ENCODE measurements around the gene BCAS4. TPM values are rescaled to one million over a fixed set of nuclear protein-coding genes. Genes with fewer than 3 reads are reported as not detected.

BCAS4 gene
- total RNA-seq, 3 donors from 2014 or later (not counting 1 experiment from before 2014, with no cell fraction given) = 7.7 to 13.5 (median 10.5) TPM

DNA sequence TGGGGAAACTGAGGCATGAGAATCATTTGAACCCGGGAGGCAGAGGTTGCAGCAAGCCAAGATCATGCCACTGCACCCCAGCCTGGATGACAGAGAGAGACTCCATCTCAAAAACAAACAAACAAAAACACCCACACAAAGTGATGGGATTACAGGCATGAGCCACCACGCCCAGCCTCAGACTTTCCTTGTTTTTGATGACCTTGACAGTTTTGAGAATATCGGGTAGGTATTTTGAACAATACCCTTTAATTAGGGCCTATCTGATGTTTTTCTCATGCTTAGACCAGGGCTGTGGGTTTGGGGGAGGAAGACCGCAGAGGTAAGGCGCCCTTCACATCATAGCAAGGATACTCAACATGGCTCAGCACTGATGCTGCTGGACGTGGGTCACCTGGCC lies 72.9 kb downstream of the BCAS4 start:
- intact Hi-C loops (cut with micrococcal nuclease) = no loop called here
- no peaks in the 10 kb centered on the region for H3K36me3 Mint-ChIP-seq

GRCh38 chr20:50868509-50869495 lies 73.9 kb downstream of the BCAS4 start:
- intact Hi-C loops (cut with micrococcal nuclease) = no loop called here
- no peaks in the 10 kb centered on the region for H3K36me3 ChIP-seq (ENCODE audit: control insufficient read depth, insufficient read depth, low read length)
- no peak overlapping the region for H3K27ac Mint-ChIP-seq
- H3K4me1 ChIP-seq (ENCODE audit: control insufficient read depth, insufficient read depth, low read length) = no peaks in the 10 kb centered on the region
- no peaks in the 10 kb centered on the region for H3K27me3 Mint-ChIP-seq (ENCODE audit: low read depth in 2 of 2)
- H3K27ac ChIP-seq (ENCODE audit: low read length) = no peak overlapping the region
- no peak overlapping the region for H3K4me3 Mint-ChIP-seq
- no peak overlapping the region for H3K4me3 ChIP-seq (ENCODE audit: low read length)
- DNase-seq (no peak), ATAC-seq (no peak)
- H3K4me1 Mint-ChIP-seq = peaks cover 0 to 5% of the 10 kb centered on the region in 2 donors
- no peaks in the 10 kb centered on the region for H3K27me3 ChIP-seq (ENCODE audit: control insufficient read depth, insufficient read depth, low read length)
- H3K9me3 Mint-ChIP-seq = no peaks in the 10 kb centered on the region
- H3K36me3 Mint-ChIP-seq = no peaks in the 10 kb centered on the region
- WGBS (ENCODE audit: insufficient coverage) = 93% methylated on average over 11 of the region's 11 CpGs
- H3K9me3 ChIP-seq (ENCODE audit: control insufficient read depth, insufficient read depth, low read length) = no peaks in the 10 kb centered on the region
- TF ChIP-seq, protein P1, sequence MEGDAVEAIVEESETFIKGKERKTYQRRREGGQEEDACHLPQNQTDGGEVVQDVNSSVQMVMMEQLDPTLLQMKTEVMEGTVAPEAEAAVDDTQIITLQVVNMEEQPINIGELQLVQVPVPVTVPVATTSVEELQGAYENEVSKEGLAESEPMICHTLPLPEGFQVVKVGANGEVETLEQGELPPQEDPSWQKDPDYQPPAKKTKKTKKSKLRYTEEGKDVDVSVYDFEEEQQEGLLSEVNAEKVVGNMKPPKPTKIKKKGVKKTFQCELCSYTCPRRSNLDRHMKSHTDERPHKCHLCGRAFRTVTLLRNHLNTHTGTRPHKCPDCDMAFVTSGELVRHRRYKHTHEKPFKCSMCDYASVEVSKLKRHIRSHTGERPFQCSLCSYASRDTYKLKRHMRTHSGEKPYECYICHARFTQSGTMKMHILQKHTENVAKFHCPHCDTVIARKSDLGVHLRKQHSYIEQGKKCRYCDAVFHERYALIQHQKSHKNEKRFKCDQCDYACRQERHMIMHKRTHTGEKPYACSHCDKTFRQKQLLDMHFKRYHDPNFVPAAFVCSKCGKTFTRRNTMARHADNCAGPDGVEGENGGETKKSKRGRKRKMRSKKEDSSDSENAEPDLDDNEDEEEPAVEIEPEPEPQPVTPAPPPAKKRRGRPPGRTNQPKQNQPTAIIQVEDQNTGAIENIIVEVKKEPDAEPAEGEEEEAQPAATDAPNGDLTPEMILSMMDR (IDR thresholded peaks at IDR 0.05) = no peak

More for the DNA sequence above, 72.9 kb downstream of the BCAS4 start:
- Histone ChIP-seq H3K4me1 (ENCODE audit: control insufficient read depth, insufficient read depth, low read length) (no peaks in the 10 kb centered on the region), H3K9me3 (ENCODE audit: control insufficient read depth, insufficient read depth, low read length) (no peaks in the 10 kb centered on the region), H3K27me3 (ENCODE audit: control insufficient read depth, insufficient read depth, low read length) (no peaks in the 10 kb centered on the region), H3K36me3 (ENCODE audit: control insufficient read depth, insufficient read depth, low read length) (no peaks in the 10 kb centered on the region), H3K27ac (ENCODE audit: low read length) (no peak overlapping the region), H3K4me3 (ENCODE audit: low read length) (no peak overlapping the region)
- no peak for DNase-seq
- Mint-ChIP-seq H3K4me1 (peaks cover 0 to 5% of the 10 kb centered on the region in 2 donors), H3K27ac (no peak overlapping the region), H3K9me3 (no peaks in the 10 kb centered on the region), H3K27me3 (ENCODE audit: low read depth in 2 of 2) (no peaks in the 10 kb centered on the region), H3K4me3 (no peak overlapping the region)
- TF ChIP-seq, protein P1 (IDR thresholded peaks at IDR 0.05) = no peak
- ATAC-seq = no peak
- 95% methylated on average over 6 of the region's 6 CpGs for WGBS (ENCODE audit: insufficient coverage)

DNA sequence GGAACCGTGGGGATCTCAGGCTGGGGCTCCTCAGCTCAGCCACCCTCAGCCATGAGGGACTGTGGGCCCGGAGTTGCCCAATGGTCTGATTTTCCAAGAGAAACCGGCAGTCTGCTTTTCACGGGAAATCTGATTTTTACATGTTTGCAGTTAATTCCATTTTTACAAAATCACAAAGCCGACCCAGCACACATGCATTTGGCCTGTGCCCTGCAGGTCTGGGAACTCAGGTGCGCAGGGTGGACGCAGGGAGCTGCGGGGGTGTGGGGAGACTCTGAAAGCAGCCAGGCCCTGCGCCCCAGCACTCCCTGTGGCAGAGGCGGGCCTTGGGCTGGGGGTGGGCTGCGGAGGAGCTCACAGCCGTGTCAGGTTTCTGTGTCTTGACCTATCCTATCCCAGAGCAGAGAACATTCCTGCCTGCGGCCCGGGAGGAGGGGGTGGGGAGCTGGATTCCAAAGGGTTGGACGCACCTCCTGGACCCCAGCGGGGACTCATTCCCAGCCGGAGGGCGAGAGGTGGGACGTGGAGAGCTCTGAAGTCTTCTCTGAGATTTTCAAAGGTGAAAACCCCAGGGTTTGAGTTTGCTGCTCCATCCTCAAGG lies 75.8 kb downstream of the BCAS4 start:
- Mint-ChIP-seq H3K9me3 (no peaks in the 10 kb centered on the region), H3K27me3 (ENCODE audit: low read depth in 2 of 2) (no peaks in the 10 kb centered on the region), H3K4me3 (no peak overlapping the region), H3K36me3 (no peaks in the 10 kb centered on the region), H3K4me1 (peaks cover 0 to 5% of the 10 kb centered on the region in 2 donors), H3K27ac (no peak overlapping the region)
- DNase-seq (no peak), ATAC-seq (no peak)
- WGBS (ENCODE audit: insufficient coverage) = 97% methylated on average over 19 of the region's 19 CpGs
- no peak overlapping the region for H3K4me3 ChIP-seq (ENCODE audit: low read length)
- H3K36me3 ChIP-seq (ENCODE audit: control insufficient read depth, insufficient read depth, low read length) = no peaks in the 10 kb centered on the region
- no peak overlapping the region for H3K27ac ChIP-seq (ENCODE audit: low read length)
- intact Hi-C loops (cut with micrococcal nuclease) = no loop called here
- TF ChIP-seq, protein P1 (IDR thresholded peaks at IDR 0.05) = no peak
- no peaks in the 10 kb centered on the region for H3K9me3 ChIP-seq (ENCODE audit: control insufficient read depth, insufficient read depth, low read length)
- H3K4me1 ChIP-seq (ENCODE audit: control insufficient read depth, insufficient read depth, low read length) = no peaks in the 10 kb centered on the region
- H3K27me3 ChIP-seq (ENCODE audit: control insufficient read depth, insufficient read depth, low read length) = no peaks in the 10 kb centered on the region

All from natural killer cell (primary cell).